Chondrocyte (in vitro differentiated cells): Measurements from ENCODE around the gene ACSS1. TPM values are rescaled to one million over a fixed set of nuclear protein-coding genes. Genes with fewer than 3 reads are reported as not detected.
A peak's percentile ranks its signal among the peaks of the same experiment; 100 is the strongest.

Source experiments
- DNase-seq: peaks from one replicate; pipeline ENCODE4 v3.0.0; 2021; ENCODE audit warnings: mixed read lengths, low spot score
- H3K27ac Mint-ChIP-seq: one replicate; pipeline ENCODE4 v1.8.0; 2021; ENCODE audit warnings: mild to moderate bottlenecking, moderate library complexity, mixed read lengths; ENCODE audit not compliant: unreplicated experiment
- H3K27me3 Mint-ChIP-seq: 2 replicates; pipeline ENCODE4 v1.8.0; 2021; ENCODE audit warnings: low read depth, mixed read lengths
- H3K36me3 Mint-ChIP-seq: 2 replicates; pipeline ENCODE4 v1.8.0; 2021; ENCODE audit warnings: low read depth, mixed read lengths
- H3K4me1 Mint-ChIP-seq: 2 replicates; pipeline ENCODE4 v1.8.0; 2021; ENCODE audit warnings: low read depth, mild to moderate bottlenecking, mixed read lengths
- H3K4me3 Mint-ChIP-seq: one replicate; pipeline ENCODE4 v1.8.0; 2021; ENCODE audit warnings: mild to moderate bottlenecking, moderate library complexity, mixed read lengths; ENCODE audit not compliant: unreplicated experiment
- H3K9me3 Mint-ChIP-seq: 2 replicates; pipeline ENCODE4 v1.8.0; 2021; ENCODE audit warnings: low read depth, mixed read lengths
- long read RNA-seq: library from polyadenylated mRNA; stranded (forward); transcript quantifications from one replicate; pipeline ENCODE4 v2.0.0, GENCODE V29; 2021
- total RNA-seq: library from RNA; stranded (reverse); gene quantifications from 3 replicates; pipeline ENCODE4 v1.2.1, GENCODE V29; 2021
- TF ChIP-seq, protein P1 (sequence below): fragments of 200-600 bp; sonication (generic); IDR thresholded peaks from 2 replicates; pipeline ENCODE4 v1.5.0; 2021; ENCODE audit warnings: antibody characterized with exemption, mild to moderate bottlenecking, moderate library complexity

ACSS1 gene
- 1.5 to 5.5 TPM (median 5.5 TPM) in 3 replicates for total RNA-seq
- long read RNA-seq, transcript ACSS1-201 (14 exons, 3,680 nt), result major isoform, 8 of 18 reads
- long read RNA-seq, partial matches to known transcripts, result 0 of 18 reads
- long read RNA-seq, other reads (novel, unspliced or antisense), result 10 of 18 reads

DNA sequence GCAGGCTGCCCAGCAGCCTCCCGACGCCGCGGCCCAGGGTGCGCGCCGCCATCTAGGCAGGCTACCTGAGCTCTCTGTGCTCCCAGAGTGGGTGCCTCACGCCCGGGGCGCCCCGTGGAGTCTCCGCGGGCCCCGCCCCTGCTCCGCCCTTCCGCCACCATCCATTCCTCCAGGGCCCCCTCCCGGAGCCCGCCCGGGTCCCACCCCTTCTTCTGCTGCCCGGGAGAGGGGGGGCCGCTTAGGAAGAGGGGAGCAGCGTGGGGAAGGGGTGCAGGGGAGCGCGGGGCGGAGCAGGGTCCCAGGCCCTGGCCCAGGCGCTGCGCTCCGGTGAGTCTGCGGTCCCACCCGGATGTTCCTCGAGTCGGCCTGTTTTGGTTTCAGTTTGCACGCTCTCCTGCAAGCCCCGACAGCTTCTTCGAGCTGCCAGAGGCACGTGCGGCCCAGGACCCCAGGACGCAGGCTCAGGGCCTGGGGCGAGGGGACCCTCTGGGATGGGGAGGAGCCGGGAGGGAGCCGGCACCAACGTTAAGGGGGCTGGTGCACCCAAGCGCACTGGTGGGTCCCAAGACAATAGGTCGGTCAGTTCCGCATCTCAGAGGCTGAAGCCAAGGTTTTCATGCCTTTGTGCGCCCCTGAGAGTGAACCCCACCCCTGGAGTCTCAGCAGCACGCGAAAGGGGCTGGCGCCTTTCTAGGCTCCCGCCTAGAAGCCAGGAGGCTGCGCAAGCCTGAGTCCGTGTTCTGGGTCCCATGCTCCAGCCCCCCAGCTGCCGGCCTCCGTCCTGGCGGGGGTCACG lies at the start of gene ACSS1:
TSS of gene ACSS1 (minus strand) at position 89 of the 796 bp plus-strand sequence. CDS start at position 52, 37 bp downstream.
- TF ChIP-seq, protein P1, sequence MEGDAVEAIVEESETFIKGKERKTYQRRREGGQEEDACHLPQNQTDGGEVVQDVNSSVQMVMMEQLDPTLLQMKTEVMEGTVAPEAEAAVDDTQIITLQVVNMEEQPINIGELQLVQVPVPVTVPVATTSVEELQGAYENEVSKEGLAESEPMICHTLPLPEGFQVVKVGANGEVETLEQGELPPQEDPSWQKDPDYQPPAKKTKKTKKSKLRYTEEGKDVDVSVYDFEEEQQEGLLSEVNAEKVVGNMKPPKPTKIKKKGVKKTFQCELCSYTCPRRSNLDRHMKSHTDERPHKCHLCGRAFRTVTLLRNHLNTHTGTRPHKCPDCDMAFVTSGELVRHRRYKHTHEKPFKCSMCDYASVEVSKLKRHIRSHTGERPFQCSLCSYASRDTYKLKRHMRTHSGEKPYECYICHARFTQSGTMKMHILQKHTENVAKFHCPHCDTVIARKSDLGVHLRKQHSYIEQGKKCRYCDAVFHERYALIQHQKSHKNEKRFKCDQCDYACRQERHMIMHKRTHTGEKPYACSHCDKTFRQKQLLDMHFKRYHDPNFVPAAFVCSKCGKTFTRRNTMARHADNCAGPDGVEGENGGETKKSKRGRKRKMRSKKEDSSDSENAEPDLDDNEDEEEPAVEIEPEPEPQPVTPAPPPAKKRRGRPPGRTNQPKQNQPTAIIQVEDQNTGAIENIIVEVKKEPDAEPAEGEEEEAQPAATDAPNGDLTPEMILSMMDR, result no peak
- H3K27me3 Mint-ChIP-seq, result peaks cover 34% of the 10 kb centered on the region
- peak within 1 kb of the TSS; percentile 71 for H3K4me3 Mint-ChIP-seq
- H3K9me3 Mint-ChIP-seq, result no peaks in the 10 kb centered on the region
- peak; percentile 72 for DNase-seq
- peaks cover 35% of the 10 kb centered on the region for H3K4me1 Mint-ChIP-seq
- no peaks in the 10 kb centered on the region for H3K36me3 Mint-ChIP-seq
- peak within 1 kb of the TSS; percentile 68 for H3K27ac Mint-ChIP-seq

DNA sequence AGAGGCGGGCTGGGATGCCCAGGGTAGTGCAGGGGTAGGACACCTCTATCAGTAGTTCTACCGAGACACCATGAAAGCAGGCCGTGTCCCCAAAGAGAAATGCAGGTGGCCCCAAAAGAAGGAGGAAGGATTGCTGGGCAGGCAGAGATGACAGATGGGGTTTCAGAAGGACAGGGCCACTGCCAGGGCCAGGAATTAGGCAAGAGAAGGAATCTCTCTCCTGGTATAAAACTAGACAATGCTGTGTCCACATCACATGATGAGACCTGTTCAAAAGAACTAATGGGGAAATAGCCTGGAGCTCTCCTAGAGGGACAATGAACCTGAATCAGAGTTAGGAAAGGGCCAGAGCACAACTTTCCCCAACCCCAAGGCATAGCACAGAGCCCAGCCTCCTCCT lies 45.6 kb upstream of the ACSS1 start:
- DNase-seq, result no peak
- H3K9me3 Mint-ChIP-seq, result no peaks in the 10 kb centered on the region
- peaks cover 68% of the 10 kb centered on the region for H3K27me3 Mint-ChIP-seq
- no peaks in the 10 kb centered on the region for H3K36me3 Mint-ChIP-seq
- H3K27ac Mint-ChIP-seq, result no peak overlapping the region
- TF ChIP-seq, protein P1, result no peak
- H3K4me1 Mint-ChIP-seq, result no peaks in the 10 kb centered on the region
- H3K4me3 Mint-ChIP-seq, result no peak overlapping the region

DNA sequence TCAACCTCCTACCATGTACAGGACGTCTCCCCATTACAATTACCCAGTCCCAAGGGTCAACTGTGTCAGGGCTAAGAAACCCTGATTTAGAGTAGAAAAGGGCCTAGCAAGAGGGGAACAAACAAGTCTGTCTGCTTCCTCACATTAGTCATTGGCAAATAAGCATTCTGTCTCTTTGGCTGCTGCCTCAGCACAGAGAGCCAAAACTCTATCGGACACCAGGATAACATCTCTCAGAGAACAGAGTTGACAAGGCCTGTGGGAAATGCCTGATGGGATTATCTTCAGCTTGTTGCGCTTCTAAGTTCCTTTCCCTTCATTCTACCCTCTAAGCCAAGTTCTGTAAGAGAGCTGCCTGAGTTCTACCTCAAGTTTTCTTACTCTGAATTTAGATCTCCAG lies 43.0 kb upstream of the ACSS1 start:
- Mint-ChIP-seq H3K36me3 (no peaks in the 10 kb centered on the region), H3K4me3 (no peak overlapping the region), H3K27ac (no peak overlapping the region), H3K9me3 (no peaks in the 10 kb centered on the region), H3K4me1 (no peaks in the 10 kb centered on the region), H3K27me3 (peaks cover 59% of the 10 kb centered on the region)
- no peak for DNase-seq
- TF ChIP-seq, protein P1, result no peak

DNA sequence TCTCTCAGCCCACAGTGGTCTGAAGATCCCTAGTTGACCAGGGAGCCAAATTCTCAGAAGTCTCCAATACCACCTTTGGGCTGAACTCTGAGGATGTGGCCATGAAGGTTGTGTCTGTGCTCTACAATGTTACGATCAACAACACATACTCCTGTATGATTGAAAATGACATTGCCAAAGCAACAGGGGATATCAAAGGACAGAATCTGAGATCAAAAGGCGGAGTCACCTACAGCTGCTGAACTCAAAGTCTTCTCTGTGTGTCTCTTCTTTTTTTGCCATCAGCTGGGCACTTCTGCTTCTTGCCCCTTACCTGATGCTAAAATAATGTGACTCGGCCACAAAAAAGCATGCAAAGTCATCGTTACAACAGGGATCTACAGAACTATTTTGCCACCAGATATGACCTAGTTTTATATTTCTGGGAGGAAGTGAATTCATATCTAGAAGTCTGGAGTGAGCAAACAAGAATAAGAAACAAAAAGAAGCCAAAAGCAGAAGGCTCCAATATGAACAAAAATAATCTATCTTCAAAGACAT lies 41.7 kb upstream of the ACSS1 start:
- H3K9me3 Mint-ChIP-seq, result no peaks in the 10 kb centered on the region
- peaks cover 59% of the 10 kb centered on the region for H3K27me3 Mint-ChIP-seq
- H3K4me3 Mint-ChIP-seq, result no peak overlapping the region
- H3K4me1 Mint-ChIP-seq, result no peaks in the 10 kb centered on the region
- no peak for DNase-seq
- no peak overlapping the region for H3K27ac Mint-ChIP-seq
- TF ChIP-seq, protein P1, result no peak
- no peaks in the 10 kb centered on the region for H3K36me3 Mint-ChIP-seq

DNA sequence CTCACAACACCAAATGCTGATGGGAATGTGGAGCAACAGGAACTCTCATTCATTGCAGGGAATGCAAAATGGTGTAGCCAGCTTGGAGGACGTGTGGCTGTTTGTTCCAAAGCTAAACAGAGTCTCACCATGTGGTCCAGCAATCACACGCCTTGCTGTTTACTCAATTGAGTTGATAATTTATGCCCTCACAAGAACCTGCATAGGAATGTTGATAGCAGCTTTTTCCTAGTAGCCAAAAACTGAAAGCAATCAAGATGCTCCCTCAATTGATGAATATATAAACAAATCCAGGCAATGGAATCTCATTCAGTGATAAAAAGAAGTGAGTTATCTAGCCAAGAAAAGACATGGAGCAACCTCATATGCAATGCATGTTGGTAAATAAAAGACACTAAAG lies 39.6 kb upstream of the ACSS1 start:
- no peaks in the 10 kb centered on the region for H3K36me3 Mint-ChIP-seq
- no peak overlapping the region for H3K4me3 Mint-ChIP-seq
- H3K9me3 Mint-ChIP-seq, result no peaks in the 10 kb centered on the region
- H3K27me3 Mint-ChIP-seq, result peaks cover 54% of the 10 kb centered on the region
- no peak for DNase-seq
- TF ChIP-seq, protein P1, result no peak
- H3K4me1 Mint-ChIP-seq, result no peaks in the 10 kb centered on the region
- no peak overlapping the region for H3K27ac Mint-ChIP-seq
